Peyer's patch (tissue), 4 donors: ENCODE data around the gene SYN1.

ENCODE experiments used
- POLR2A ChIP-seq, 2 donors: fragments of 450-650 bp; IDR thresholded peaks; one replicate each; pipeline ENCODE4 v1.5.1; 2017; ENCODE audit warnings: antibody characterized with exemption in 2 of 2, mild to moderate bottlenecking in 2 of 2, moderate library complexity in 2 of 2
- TF ChIP-seq, protein P1 (sequence below), 6 experiments: fragments of 450-650 bp in 4 of 6; fragments of 200-600 bp in 2 of 6; sonication (generic) in 1 of 6; IDR thresholded peaks; one replicate each; pipeline ENCODE4 v1.5.1; 2017 to 2019; ENCODE audit warnings: antibody characterized with exemption in 6 of 6, mild to moderate bottlenecking in 3 of 6, moderate library complexity in 1 of 6

DNA sequence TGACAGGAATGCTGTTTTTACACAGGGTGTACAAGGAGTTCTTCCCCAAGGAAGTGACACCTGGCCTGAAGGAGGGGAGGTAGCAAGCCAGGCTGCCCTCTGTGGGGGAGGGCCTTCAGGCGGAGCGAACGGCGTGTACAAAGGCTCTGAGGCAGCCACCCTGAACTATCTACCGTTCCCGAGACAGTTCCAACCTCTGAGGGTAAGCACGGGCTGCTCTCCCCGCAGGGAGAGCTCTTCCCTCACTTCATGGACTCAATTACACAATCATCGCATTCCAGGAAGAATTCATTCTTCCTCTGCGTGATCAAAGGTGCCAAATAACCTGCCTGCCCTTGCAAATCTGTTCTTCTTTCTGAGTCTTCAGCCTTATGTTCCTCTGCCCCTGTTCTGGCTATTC is 25.9 kb upstream of the SYN1 start:
- TF ChIP-seq, protein P1, sequence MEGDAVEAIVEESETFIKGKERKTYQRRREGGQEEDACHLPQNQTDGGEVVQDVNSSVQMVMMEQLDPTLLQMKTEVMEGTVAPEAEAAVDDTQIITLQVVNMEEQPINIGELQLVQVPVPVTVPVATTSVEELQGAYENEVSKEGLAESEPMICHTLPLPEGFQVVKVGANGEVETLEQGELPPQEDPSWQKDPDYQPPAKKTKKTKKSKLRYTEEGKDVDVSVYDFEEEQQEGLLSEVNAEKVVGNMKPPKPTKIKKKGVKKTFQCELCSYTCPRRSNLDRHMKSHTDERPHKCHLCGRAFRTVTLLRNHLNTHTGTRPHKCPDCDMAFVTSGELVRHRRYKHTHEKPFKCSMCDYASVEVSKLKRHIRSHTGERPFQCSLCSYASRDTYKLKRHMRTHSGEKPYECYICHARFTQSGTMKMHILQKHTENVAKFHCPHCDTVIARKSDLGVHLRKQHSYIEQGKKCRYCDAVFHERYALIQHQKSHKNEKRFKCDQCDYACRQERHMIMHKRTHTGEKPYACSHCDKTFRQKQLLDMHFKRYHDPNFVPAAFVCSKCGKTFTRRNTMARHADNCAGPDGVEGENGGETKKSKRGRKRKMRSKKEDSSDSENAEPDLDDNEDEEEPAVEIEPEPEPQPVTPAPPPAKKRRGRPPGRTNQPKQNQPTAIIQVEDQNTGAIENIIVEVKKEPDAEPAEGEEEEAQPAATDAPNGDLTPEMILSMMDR (IDR thresholded peaks at IDR 0.05), result no peak
- no peak for TF ChIP-seq POLR2A (IDR thresholded peaks at IDR 0.05)
